OCI-LY1 (cell line): ENCODE measurements around the gene CREB5.

Experiments used
- H2AFZ ChIP-seq: fragments of 200-600 bp; sonication (generic), shearing (Covaris generic); 2 replicates; pipeline ENCODE4 v1.6.0; 2014; ENCODE audit warnings: antibody characterized with exemption, mild to moderate bottlenecking, low read length
- H3F3A ChIP-seq: fragments of 200-600 bp; sonication (generic), shearing (Covaris generic); 2 replicates; pipeline ENCODE4 v1.6.0; 2014; ENCODE audit warnings: mild to moderate bottlenecking, antibody characterized with exemption, low read length, moderate library complexity; ENCODE audit not compliant: insufficient read depth
- H3K27ac ChIP-seq: fragments of 200-600 bp; sonication (generic); 2 replicates; pipeline ENCODE4 v1.5.1; 2014; ENCODE audit warnings: low read length, mixed run types, mild to moderate bottlenecking, low read depth; ENCODE audit not compliant: poor library complexity, severe bottlenecking
- H3K27me3 ChIP-seq: fragments of 200-600 bp; sonication (generic); 2 replicates; pipeline ENCODE4 v1.6.0; 2014; ENCODE audit warnings: antibody characterized with exemption, mild to moderate bottlenecking, low read length, moderate library complexity; ENCODE audit not compliant: insufficient read depth
- H3K36me3 ChIP-seq: fragments of 200-600 bp; sonication (generic); 2 replicates; pipeline ENCODE4 v1.6.1; 2014; ENCODE audit warnings: mild to moderate bottlenecking, antibody characterized with exemption, low read length, moderate library complexity, mixed read lengths; ENCODE audit not compliant: insufficient read depth
- H3K4me1 ChIP-seq: fragments of 200-600 bp; sonication (generic); 2 replicates; pipeline ENCODE4 v1.5.1; 2014; ENCODE audit warnings: mild to moderate bottlenecking, low read length, moderate library complexity; ENCODE audit not compliant: insufficient read depth, severe bottlenecking
- H3K4me2 ChIP-seq: fragments of 200-600 bp; sonication (generic), shearing (Covaris generic); 2 replicates; pipeline ENCODE4 v1.6.1; 2014; ENCODE audit warnings: low read length
- H3K4me3 ChIP-seq: fragments of 200-600 bp; sonication (generic); 2 replicates; pipeline ENCODE4 v1.5.1; 2014; ENCODE audit warnings: low read length, low read depth, mild to moderate bottlenecking, mixed read lengths; ENCODE audit not compliant: poor library complexity, severe bottlenecking
- H3K79me2 ChIP-seq: fragments of 200-600 bp; shearing (Covaris generic); 2 replicates; pipeline ENCODE4 v1.6.1; 2016; ENCODE audit warnings: mixed run types, low read length, mixed read lengths; ENCODE audit not compliant: insufficient read depth
- H3K9ac ChIP-seq: fragments of 200-600 bp; sonication (generic), shearing (Covaris generic); 2 replicates; pipeline ENCODE4 v1.6.1; 2014; ENCODE audit warnings: mild to moderate bottlenecking, low read length, mixed read lengths
- H3K9me2 ChIP-seq: fragments of 200-600 bp; sonication (generic), shearing (Covaris generic); 2 replicates; pipeline ENCODE4 v1.6.1; 2014; ENCODE audit warnings: low read depth, mild to moderate bottlenecking, low read length, mixed read lengths
- H3K9me3 ChIP-seq: fragments of 200-600 bp; shearing (Covaris generic); 2 replicates; pipeline ENCODE4 v1.6.1; 2014; ENCODE audit warnings: low read length, mixed read lengths
- H4K20me1 ChIP-seq: fragments of 200-600 bp; sonication (generic), shearing (Covaris generic); 2 replicates; pipeline ENCODE4 v1.6.0; 2016; ENCODE audit warnings: mild to moderate bottlenecking, low read length; ENCODE audit not compliant: insufficient read depth
- CTCF ChIP-seq: fragments of 200-600 bp; sonication (generic), shearing (Covaris generic); IDR thresholded peaks from 2 replicates; pipeline ENCODE4 v1.5.1; 2017; ENCODE audit warnings: mild to moderate bottlenecking, antibody characterized with exemption, low read length, moderate library complexity, mixed read lengths
- EZH2 ChIP-seq: fragments of 200-600 bp; sonication (generic), shearing (Covaris generic); IDR thresholded peaks from 2 replicates; pipeline ENCODE4 v1.8.0; 2017; ENCODE audit warnings: borderline replicate concordance, mixed run types, mild to moderate bottlenecking, antibody characterized with exemption, low read length, moderate library complexity, mixed read lengths

CREB5 gene

GRCh38 chr7:28718545-28718944 is 306.2 kb downstream of the CREB5 start:
- H3K27ac ChIP-seq = no peak overlapping the region
- H3K36me3 ChIP-seq = peaks cover 45% of the 10 kb centered on the region; the same call in 1 of the 2 replicates
- H4K20me1 ChIP-seq = no peaks in the 10 kb centered on the region
- H3K9ac ChIP-seq = no peak overlapping the region
- H3K4me3 ChIP-seq = no peak overlapping the region
- H3K9me3 ChIP-seq = no peaks in the 10 kb centered on the region
- TF ChIP-seq CTCF (no peak), EZH2 (no peak)
- no peak overlapping the region for H2AFZ ChIP-seq
- no peak overlapping the region for H3K4me2 ChIP-seq
- no peaks in the 10 kb centered on the region for H3K4me1 ChIP-seq
- H3F3A ChIP-seq = no peaks in the 10 kb centered on the region
- H3K27me3 ChIP-seq = no peaks in the 10 kb centered on the region
- no peaks in the 10 kb centered on the region for H3K79me2 ChIP-seq
- H3K9me2 ChIP-seq = no peaks in the 10 kb centered on the region

GRCh38 chr7:28722684-28723083 is 310.4 kb downstream of the CREB5 start:
- Histone ChIP-seq H3K4me2 (no peak overlapping the region), H3K4me3 (no peak overlapping the region), H4K20me1 (no peaks in the 10 kb centered on the region), H3K36me3 (peaks cover 73% of the 10 kb centered on the region; the same call in 1 of the 2 replicates), H3K9ac (no peak overlapping the region), H3K27ac (no peak overlapping the region), H3K4me1 (no peaks in the 10 kb centered on the region), H3K79me2 (no peaks in the 10 kb centered on the region), H3K9me3 (no peaks in the 10 kb centered on the region), H3K27me3 (no peaks in the 10 kb centered on the region), H2AFZ (no peak overlapping the region), H3F3A (no peaks in the 10 kb centered on the region), H3K9me2 (no peaks in the 10 kb centered on the region)
- no peak for TF ChIP-seq CTCF
- TF ChIP-seq EZH2 = no peak

GRCh38 chr7:28723336-28723735 is 311.0 kb downstream of the CREB5 start:
- H3K36me3 ChIP-seq = peaks cover 79% of the 10 kb centered on the region; the same call in 1 of the 2 replicates
- TF ChIP-seq EZH2 (no peak), CTCF (no peak)
- H3K4me2 ChIP-seq = no peak overlapping the region

More at GRCh38 chr7:28723336-28723735, 311.0 kb downstream of the CREB5 start:
- Histone ChIP-seq H3K4me1 (no peaks in the 10 kb centered on the region), H3K9me2 (no peaks in the 10 kb centered on the region), H3F3A (no peaks in the 10 kb centered on the region), H4K20me1 (no peaks in the 10 kb centered on the region), H3K79me2 (no peaks in the 10 kb centered on the region), H3K9ac (no peak overlapping the region), H3K27ac (no peak overlapping the region), H3K27me3 (no peaks in the 10 kb centered on the region), H2AFZ (no peak overlapping the region), H3K9me3 (no peaks in the 10 kb centered on the region), H3K4me3 (no peak overlapping the region)
